Adipose tissue (tissue), 3 donors: ENCODE measurements around the gene HOTAIR. TPM values are rescaled to one million over a fixed set of nuclear protein-coding genes. Genes with fewer than 3 reads are reported as not detected.

ENCODE experiments used
- H3K27ac ChIP-seq: one replicate; pipeline ENCODE4 v1.5.1; 2013; ENCODE audit warnings: low read depth, low read length
- WGBS, 3 donors: extraction: QIAGEN DNeasy Blood & Tissue Kit; methylation state at CpG; one replicate each; pipeline ENCODE4 v1.1.7; 2013; 5-methylcytosine and 5-hydroxymethylcytosine counted together
- polyA plus RNA-seq, 3 donors: library from polyadenylated mRNA; stranded (reverse); fragments of 200-250 nt; gene quantifications; one replicate each; pipeline ENCODE4 v1.2.3, GENCODE V29; 2013
- donor health status: healthy with polysubstance abuse.
- donor health status: Bipolar disorder and iron deficiency.
- donor health status: healthy.

The HOTAIR gene
- polyA plus RNA-seq, 3 donors: not detected

DNA sequence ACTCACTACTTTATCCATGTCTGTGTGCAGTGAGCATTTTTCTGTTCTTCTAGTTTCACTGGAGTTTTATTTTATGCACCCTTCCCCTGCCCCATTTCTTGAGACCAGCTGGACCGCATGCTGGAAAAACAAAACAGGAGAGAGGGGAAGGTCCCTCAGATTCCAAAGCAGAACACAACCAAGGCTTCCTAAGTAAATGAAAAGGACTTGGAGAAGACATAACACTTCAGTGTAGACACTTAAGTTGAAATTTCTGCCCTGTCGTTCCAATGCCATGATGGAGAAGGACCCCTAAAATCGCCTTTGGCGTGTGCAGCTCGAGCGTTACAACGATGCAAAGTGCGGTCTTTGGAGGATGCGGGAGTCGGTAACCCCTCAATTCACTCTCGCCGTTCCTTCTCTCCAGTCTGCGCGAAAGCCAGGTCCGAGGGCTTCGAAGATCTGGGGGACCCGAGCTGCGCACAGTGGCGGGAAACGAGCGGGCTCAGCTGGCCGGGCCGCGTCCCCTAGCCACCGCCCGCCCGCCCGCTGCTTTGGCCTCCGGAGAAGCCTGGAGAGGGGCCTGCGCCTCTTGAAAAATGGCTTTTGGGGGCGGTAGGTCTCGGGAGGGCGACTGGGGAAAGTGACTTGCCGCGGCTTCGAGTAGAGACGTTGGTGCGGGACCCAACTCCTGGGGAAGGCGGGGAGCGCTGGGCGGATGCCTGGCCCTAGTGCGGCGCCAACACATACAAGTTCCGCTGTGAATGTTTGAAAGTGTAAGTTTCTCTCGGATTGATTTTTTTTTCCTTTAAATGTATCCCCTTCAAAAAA lies 47.3 kb downstream of the HOTAIR start:
- no peak overlapping the region for H3K27ac ChIP-seq
- 3 to 8% (median 5%) methylated on average over 44 to 45 of the region's 45 CpGs for WGBS, 3 donors

DNA sequence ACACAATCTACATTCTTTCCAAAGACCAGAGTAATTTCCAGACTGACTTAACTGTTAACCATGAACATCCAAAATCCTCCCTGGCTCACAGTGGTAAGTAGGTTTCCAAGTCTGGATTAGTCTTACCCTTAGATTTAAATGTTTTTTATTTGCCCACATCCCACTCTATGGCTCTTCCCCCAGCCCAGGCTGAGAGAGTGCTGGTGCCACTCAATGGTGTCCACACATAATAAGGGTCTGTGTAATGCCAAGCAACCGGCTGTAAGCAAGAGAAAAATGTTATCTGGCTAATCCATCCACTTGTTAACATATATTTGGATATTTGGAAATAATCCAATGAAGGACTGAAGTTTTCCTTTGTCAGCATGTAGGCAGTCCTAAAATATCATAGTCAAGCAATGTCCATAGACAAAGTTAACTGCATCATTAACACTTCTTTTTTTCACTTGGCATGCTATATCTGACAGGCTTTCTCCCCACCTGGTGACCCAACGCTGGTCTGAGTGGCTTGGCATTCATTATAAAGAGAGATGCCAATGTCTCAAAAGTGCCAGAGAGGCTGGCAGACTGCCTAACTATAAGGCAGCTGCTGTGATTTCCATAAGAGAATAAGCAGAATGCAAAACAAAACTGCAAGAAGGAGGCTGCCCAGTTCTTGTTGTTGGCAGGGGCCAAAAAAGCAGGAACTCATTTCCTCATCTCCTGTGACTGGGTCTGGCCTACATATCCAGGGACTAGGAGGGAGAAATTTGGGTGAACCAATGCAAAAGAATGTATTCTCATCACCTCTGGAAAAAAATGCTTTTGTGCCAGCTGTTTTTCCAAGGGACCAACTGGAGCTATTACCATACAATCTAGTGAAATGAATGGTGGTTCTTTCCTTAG lies 50.0 kb downstream of the HOTAIR start:
- WGBS, 3 donors: 21 to 43% (median 35%) methylated on average over 2 of the region's 2 CpGs
- H3K27ac ChIP-seq: no peak overlapping the region

DNA sequence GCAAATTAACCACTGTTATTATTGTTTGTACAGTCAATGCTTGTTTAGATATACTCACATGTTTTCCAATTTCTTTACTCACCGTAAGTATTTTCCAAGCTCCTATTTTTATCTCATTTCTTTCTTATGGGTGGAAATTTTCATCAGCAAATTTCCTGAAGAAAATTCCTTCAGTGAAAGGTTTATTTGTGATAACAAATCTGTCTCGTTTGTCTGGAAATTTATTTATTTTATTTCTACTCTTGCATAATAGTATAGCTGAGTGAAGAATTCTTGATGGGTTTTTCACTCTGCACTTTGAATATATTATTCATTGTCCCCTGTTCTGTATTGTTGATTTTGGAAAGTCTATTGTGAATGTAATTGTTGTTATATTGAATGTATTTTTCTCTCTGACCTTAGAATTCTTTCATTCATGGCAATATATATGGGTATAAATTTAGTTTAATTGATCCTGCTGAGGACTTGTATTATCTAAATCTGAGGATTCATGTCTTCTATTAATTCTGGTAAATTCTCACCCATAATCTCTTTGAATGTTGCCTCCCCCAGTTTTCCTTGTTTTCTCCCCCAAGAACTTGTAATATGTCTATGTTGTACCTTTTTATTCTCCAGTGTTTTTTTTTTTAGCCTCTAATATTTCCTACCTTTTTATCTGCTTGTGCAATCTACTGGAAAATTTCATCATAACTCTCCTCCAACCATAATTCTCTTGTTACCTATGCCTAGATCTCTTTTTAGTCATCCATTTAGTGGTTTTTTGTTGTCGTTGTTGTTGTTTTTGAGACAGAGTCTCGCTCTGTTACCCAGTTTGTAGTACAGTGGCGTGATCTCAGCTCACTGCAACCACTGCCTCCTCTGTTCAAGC lies 57.7 kb downstream of the HOTAIR start:
- 73 to 80% (median 77%) methylated on average over 5 of the region's 5 CpGs for WGBS, 3 donors
- H3K27ac ChIP-seq: no peak overlapping the region

Other genes starting within 250 kb of the HOTAIR start
- gene CALCOCO1, start 247.5 kb downstream of the HOTAIR start, polyA plus RNA-seq: 100 to 1,000 TPM in 2 of 3 donors, 10 to 100 TPM in 1; 82.7 to 149 (median 116) TPM
- not detected for gene CISTR, start 223.0 kb downstream of the HOTAIR start, polyA plus RNA-seq
- under 1 TPM in 2 of 3 donors, not detected in 1; 0.03 to 0.45 TPM for gene HOXC13, start 36.1 kb downstream of the HOTAIR start, polyA plus RNA-seq
- under 1 TPM in 1 of 3 donors, not detected in 2; 0.02 TPM for gene HOXC12, start 20.1 kb downstream of the HOTAIR start, polyA plus RNA-seq
- not detected for gene HOXC11, start 1.8 kb downstream of the HOTAIR start, polyA plus RNA-seq
- gene HOXC10, start 10.2 kb upstream of the HOTAIR start, polyA plus RNA-seq: under 1 TPM in 2 of 3 donors, not detected in 1; 0.22 to 0.63 TPM
- 1 to 10 TPM in 1 of 3 donors, under 1 TPM in 2; 0.28 to 1.0 (median 0.45) TPM for gene HOXC9, start 25.2 kb upstream of the HOTAIR start, polyA plus RNA-seq
- gene HOXC8, start 34.0 kb upstream of the HOTAIR start, polyA plus RNA-seq: under 1 TPM; 0.13 to 0.67 (median 0.33) TPM
- gene HOXC6, start 53.5 kb upstream of the HOTAIR start, polyA plus RNA-seq: 1 to 10 TPM in 1 of 3 donors, under 1 TPM in 2; 0.56 to 3.1 (median 0.95) TPM
- 1 to 10 TPM in 1 of 3 donors, under 1 TPM in 2; 0.14 to 2.0 (median 0.18) TPM for gene HOXC5, start 58.1 kb upstream of the HOTAIR start, polyA plus RNA-seq
- 1 to 10 TPM in 1 of 3 donors, under 1 TPM in 2; 0.18 to 5.6 (median 0.51) TPM for gene HOXC4, start 78.9 kb upstream of the HOTAIR start, polyA plus RNA-seq
- gene SMUG1, start 214.0 kb upstream of the HOTAIR start, polyA plus RNA-seq: 10 to 100 TPM; 17.2 to 54.5 (median 38.0) TPM